Mammary epithelial cell (primary cell): Measurements from ENCODE around the gene ZBTB5.

Source experiments
- EZH2 ChIP-seq: IDR thresholded peaks from 2 replicates; pipeline ENCODE4 v1.6.1; 2012; ENCODE audit warnings: low read length, inconsistent platforms, borderline replicate concordance
- TF ChIP-seq, protein P1 (sequence below), 2 donors: IDR thresholded peaks in 1 of 2; conservative IDR thresholded peaks in 1 of 2; 2 replicates each; pipeline ENCODE4 v1.5.1; 2011 to 2012; ENCODE audit warnings: inconsistent platforms in 2 of 2, low read length in 2 of 2, mild to moderate bottlenecking in 2 of 2, control low read depth in 1 of 2, low read depth in 1 of 2; ENCODE audit not compliant: insufficient read depth in 1 of 2; ENCODE audit errors: extremely low read depth in 1 of 2

DNA sequence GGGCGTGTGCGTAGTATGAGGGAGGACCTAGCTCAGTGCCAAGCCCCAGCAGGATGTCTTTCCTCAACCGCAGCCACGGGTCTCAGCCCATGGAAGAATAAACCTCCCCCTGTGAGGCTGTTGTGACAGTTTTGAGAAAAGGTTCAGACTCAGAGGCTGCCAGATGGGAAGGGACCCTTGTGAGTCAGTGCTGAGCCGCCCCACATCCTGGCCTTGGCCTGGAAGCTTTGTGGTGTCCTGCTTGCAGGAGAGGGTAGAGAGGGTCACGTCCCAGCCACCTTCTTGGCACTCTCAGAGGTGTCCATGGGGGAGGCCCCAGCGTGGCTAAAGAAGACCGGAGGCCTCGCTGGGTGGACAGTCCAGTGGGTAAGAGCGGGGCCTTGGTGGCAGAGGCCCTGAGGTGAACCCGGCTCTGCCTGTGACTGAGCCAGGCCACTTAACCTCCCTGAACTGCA lies 39.9 kb downstream of the ZBTB5 start:
- no peak for TF ChIP-seq EZH2
- TF ChIP-seq, protein P1, sequence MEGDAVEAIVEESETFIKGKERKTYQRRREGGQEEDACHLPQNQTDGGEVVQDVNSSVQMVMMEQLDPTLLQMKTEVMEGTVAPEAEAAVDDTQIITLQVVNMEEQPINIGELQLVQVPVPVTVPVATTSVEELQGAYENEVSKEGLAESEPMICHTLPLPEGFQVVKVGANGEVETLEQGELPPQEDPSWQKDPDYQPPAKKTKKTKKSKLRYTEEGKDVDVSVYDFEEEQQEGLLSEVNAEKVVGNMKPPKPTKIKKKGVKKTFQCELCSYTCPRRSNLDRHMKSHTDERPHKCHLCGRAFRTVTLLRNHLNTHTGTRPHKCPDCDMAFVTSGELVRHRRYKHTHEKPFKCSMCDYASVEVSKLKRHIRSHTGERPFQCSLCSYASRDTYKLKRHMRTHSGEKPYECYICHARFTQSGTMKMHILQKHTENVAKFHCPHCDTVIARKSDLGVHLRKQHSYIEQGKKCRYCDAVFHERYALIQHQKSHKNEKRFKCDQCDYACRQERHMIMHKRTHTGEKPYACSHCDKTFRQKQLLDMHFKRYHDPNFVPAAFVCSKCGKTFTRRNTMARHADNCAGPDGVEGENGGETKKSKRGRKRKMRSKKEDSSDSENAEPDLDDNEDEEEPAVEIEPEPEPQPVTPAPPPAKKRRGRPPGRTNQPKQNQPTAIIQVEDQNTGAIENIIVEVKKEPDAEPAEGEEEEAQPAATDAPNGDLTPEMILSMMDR (conservative IDR thresholded peaks at IDR 0.05 in 1 of 2, IDR thresholded peaks at IDR 0.05 in 1 of 2; ENCODE audit: extremely low read depth in 1 of 2, insufficient read depth in 1 of 2, low read depth in 1 of 2, low read length in 2 of 2) = no peak
